ENCODE data around the gene TIPRL.
A peak's percentile ranks its signal among the peaks of the same experiment; 100 is the strongest.
"Not testable (repeated sequence)": the region's sequence is repeated elsewhere in the genome, so short reads cannot be mapped to it uniquely, and the experiment has no call there.

Gene TIPRL

GRCh38 chr1:168159251-168159650 lies 19.5 kb upstream of the TIPRL start:
- DNase-seq (ENCODE audit: low spot score): no peak

GRCh38 chr1:168159979-168160378 lies 18.8 kb upstream of the TIPRL start:
- DNase-seq (ENCODE audit: low spot score): no peak

GRCh38 chr1:168161459-168161858 lies 17.3 kb upstream of the TIPRL start:
- no peak for DNase-seq (ENCODE audit: low spot score)

GRCh38 chr1:168163670-168164069 lies 15.1 kb upstream of the TIPRL start:
- no peak for DNase-seq (ENCODE audit: low spot score)

- peak; percentile 63 for DNase-seq (ENCODE audit: low spot score)
Measured at GRCh38 chr1:168164771-168165170, 14.0 kb upstream of the TIPRL start.

GRCh38 chr1:168167806-168168205 lies 11.0 kb upstream of the TIPRL start:
- DNase-seq (ENCODE audit: low spot score): no peak

GRCh38 chr1:168170564-168171508 lies 7.9 kb upstream of the TIPRL start:
- no peak for DNase-seq (ENCODE audit: low spot score)

- DNase-seq (ENCODE audit: low spot score): no peak
Measured at GRCh38 chr1:168172250-168172915, 6.4 kb upstream of the TIPRL start.

GRCh38 chr1:168178227-168178637 lies 530 bp upstream of the TIPRL start:
- DNase-seq (ENCODE audit: low spot score): no peak

GRCh38 chr1:168179438-168180147 lies 831 bp downstream of the TIPRL start:
- DNase-seq (ENCODE audit: low spot score): no peak

GRCh38 chr1:168180148-168180524 lies 1.4 kb downstream of the TIPRL start:
- peak; percentile 9 for DNase-seq (ENCODE audit: low spot score)

GRCh38 chr1:168181063-168181720 lies 2.4 kb downstream of the TIPRL start:
- not testable (repeated sequence) for DNase-seq (ENCODE audit: low spot score)

- DNase-seq (ENCODE audit: low spot score): no peak
Measured at GRCh38 chr1:168187177-168187576, 8.4 kb downstream of the TIPRL start.

- no peak for DNase-seq (ENCODE audit: low spot score)
Measured at GRCh38 chr1:168190403-168190802, 11.6 kb downstream of the TIPRL start.

GRCh38 chr1:168195199-168196135 lies 16.7 kb downstream of the TIPRL start:
- peak; percentile 17 for DNase-seq (ENCODE audit: low spot score)

GRCh38 chr1:168199056-168199455 lies 20.3 kb downstream of the TIPRL start:
- no peak for DNase-seq (ENCODE audit: low spot score)

GRCh38 chr1:168202941-168203654 lies 24.3 kb downstream of the TIPRL start:
- DNase-seq (ENCODE audit: low spot score): peak; percentile 9

- DNase-seq (ENCODE audit: low spot score): no peak
Measured at GRCh38 chr1:168206111-168206510, 27.3 kb downstream of the TIPRL start.

GRCh38 chr1:168207673-168208072 lies 28.9 kb downstream of the TIPRL start:
- DNase-seq (ENCODE audit: low spot score): not testable (repeated sequence)

- DNase-seq (ENCODE audit: low spot score): no peak
Measured at GRCh38 chr1:168210312-168210711, 31.6 kb downstream of the TIPRL start.
